ENCODE data around the gene C3orf33.

C3orf33 gene

DNA sequence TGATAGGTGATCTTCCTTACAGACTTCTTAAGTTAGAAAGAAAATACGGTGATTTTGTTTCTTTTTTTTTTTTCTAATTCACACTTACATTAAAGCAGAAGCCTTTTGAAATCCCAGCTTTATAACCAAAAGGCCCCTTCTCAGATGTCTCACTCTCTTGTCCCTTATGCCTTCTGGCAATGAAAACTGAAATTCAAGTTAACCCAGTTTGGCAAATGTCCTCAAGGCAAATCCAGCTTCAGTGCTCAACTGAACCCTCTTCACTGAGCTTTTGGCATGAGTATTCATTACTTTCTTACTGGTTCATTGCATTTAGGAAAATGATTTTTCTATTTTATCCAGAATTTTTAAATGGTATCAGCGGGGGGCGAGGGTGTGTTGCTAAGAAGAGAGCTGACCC lies 78.2 kb downstream of the C3orf33 start:
- TF ChIP-seq, protein P1, sequence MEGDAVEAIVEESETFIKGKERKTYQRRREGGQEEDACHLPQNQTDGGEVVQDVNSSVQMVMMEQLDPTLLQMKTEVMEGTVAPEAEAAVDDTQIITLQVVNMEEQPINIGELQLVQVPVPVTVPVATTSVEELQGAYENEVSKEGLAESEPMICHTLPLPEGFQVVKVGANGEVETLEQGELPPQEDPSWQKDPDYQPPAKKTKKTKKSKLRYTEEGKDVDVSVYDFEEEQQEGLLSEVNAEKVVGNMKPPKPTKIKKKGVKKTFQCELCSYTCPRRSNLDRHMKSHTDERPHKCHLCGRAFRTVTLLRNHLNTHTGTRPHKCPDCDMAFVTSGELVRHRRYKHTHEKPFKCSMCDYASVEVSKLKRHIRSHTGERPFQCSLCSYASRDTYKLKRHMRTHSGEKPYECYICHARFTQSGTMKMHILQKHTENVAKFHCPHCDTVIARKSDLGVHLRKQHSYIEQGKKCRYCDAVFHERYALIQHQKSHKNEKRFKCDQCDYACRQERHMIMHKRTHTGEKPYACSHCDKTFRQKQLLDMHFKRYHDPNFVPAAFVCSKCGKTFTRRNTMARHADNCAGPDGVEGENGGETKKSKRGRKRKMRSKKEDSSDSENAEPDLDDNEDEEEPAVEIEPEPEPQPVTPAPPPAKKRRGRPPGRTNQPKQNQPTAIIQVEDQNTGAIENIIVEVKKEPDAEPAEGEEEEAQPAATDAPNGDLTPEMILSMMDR (IDR thresholded peaks at IDR 0.05; ENCODE audit: low read length, missing control alignments), result no peak
- no peak for DNase-seq (ENCODE audit: low read depth)
- no peak overlapping the region for H3K4me3 ChIP-seq (replicated peaks; ENCODE audit: low read depth, low read length)

DNA sequence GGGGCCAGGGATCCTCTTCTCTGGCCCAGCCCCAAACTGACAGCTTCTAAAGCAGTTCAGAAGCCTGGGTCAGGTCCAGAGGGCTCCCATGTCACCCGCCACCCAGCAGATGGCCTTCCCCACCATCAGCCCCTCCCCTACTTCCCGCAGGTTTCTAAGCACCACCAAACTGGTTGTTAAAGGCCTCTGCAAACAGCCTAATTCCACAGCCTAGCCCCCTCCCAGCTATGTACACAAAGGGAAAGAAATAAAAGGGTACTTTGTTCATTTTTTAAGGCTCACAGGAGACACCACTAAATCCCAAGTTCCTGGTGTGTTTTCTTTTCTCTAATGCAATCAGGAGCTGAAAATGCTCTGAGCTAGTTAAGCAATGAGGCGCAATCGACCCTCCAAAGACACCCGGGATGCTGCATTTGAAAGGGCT lies 91.8 kb downstream of the C3orf33 start:
- TF ChIP-seq, protein P1 (IDR thresholded peaks at IDR 0.05; ENCODE audit: low read length, missing control alignments), result no peak
- H3K4me3 ChIP-seq (replicated peaks; ENCODE audit: low read depth, low read length), result no peak overlapping the region

More for the DNA sequence above, 91.8 kb downstream of the C3orf33 start:
- no peak for DNase-seq (ENCODE audit: low read depth)

All from fibroblast of pulmonary artery (primary cell).